AG10803 (cell line): ENCODE data around the gene KMT5B.

Source experiments
- DNase-seq: peaks from one replicate; pipeline ENCODE4 v3.0.0; 2010; ENCODE audit warnings: low read depth
- H3K4me3 ChIP-seq: 2 replicates; pipeline ENCODE4 v1.5.1; 2011; ENCODE audit warnings: mild to moderate bottlenecking, low read length, control low read depth
- CTCF ChIP-seq: conservative IDR thresholded peaks from 2 replicates; pipeline ENCODE4 v1.5.1; 2011; ENCODE audit warnings: mild to moderate bottlenecking, low read length, control low read depth, inconsistent platforms

The KMT5B gene

DNA sequence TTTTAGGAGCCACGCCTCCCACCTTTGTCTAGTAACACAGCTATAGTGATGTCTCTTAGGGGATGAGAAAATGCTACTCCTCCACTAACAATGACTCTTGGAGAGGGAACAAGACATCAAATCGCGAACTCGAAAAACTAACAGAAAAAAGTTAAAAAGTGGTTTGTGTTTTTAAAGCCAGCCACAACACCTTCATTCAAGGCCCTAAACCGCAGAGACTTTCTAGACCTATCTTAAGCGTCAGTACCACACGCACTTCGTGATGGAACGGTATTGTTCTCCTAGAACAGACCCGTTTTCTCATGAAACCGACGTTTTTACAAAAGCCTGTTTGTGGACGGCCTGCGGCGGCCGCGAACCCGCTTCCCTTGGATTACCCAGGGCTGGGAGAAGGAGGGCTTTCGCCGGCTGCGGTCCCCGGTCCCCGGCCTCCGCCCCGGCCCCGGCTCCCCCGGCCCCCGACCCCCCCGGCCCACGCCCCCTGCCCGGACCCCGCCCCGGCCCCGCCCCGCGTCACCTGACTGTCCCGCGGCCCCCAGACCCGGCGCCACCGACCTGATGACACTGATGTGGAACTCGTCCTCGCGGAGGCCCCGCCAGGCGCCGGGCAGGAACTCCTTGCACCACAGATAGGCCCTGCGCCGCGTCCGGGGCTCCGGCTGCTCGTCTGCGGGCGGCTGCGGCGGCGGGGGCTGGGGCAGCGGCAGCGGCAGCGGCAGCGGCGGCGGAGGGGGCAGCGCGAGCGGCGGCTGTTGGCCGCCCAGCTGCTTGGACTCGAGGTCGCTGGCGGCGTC, 92.6 kb downstream of the KMT5B start:
- peak overlapping the region; percentile 75 for H3K4me3 ChIP-seq
- peak; percentile 31 for DNase-seq
- no peak for TF ChIP-seq CTCF

DNA sequence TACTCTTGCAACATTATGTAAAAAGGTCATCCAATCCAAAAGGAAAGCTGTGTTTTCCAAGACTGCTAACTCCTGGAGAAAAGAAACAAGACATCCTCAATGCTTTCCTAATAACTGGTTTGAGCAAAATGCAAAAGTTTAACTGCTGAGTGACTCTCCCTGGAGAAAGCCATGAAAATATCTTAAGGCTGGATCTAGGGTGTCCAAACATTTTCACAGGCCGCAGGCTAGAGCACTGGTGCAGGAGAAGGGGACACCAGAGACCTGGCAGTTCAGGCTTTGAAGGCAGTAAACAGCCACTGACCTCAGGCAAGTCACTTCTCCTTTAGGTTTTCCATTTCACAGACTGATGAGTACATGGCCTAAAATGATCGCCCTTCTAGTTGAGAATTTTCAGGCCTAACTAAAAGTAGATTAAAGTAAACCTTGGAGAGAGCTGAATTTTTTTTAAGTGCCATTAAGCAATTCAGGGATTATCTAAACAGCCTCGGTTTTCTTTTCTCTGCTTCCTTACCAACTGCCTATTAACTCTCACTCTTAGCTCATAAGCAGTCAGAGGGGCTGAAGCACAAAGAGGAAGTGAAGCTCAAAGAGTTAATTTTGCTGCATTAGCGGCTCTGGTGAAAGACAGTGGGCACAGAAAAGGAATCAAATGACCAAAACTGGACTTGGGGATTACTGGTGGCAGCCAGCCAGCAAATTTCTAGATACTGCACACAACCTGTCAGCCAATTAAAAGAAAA, 94.2 kb downstream of the KMT5B start:
- DNase-seq, result no peak
- no peak for TF ChIP-seq CTCF
- H3K4me3 ChIP-seq, result no peak overlapping the region

GRCh38 chr11:68117853-68118470, 95.1 kb downstream of the KMT5B start:
- no peak overlapping the region for H3K4me3 ChIP-seq
- no peak for TF ChIP-seq CTCF
- DNase-seq, result no peak

GRCh38 chr11:68116974-68117373, 96.1 kb downstream of the KMT5B start:
- no peak for DNase-seq
- no peak overlapping the region for H3K4me3 ChIP-seq
- no peak for TF ChIP-seq CTCF

DNA sequence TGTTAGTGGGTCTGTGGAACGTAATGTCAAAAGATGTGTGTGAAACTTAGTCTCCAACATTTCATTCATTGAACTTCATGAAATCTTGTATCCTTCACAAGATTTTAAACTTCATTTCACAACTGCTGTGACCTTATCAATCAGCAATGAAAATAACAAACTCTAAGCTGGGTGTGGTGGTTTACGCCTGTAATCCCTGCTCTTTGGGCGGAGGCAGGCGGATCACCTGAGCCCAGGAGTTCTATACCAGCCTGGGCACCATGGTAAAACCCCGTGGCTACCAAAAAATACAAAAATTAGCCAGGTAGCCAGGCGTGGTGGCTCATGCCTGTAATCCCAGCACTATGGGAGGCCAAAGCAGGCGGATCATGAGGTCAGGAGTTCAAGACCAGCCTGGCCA, 97.0 kb downstream of the KMT5B start:
- no peak for TF ChIP-seq CTCF
- no peak overlapping the region for H3K4me3 ChIP-seq
- DNase-seq, result no peak

GRCh38 chr11:68115285-68115684, 97.8 kb downstream of the KMT5B start:
- no peak for TF ChIP-seq CTCF
- DNase-seq, result no peak
- H3K4me3 ChIP-seq, result no peak overlapping the region
